Measurements from ENCODE around the gene SDR42E2. TPM values are rescaled to one million over a fixed set of nuclear protein-coding genes. Genes with fewer than 3 reads are reported as not detected.

The SDR42E2 gene
- polyA plus RNA-seq, 3 donors: 0.16 to 0.23 TPM; not detected in 1

DNA sequence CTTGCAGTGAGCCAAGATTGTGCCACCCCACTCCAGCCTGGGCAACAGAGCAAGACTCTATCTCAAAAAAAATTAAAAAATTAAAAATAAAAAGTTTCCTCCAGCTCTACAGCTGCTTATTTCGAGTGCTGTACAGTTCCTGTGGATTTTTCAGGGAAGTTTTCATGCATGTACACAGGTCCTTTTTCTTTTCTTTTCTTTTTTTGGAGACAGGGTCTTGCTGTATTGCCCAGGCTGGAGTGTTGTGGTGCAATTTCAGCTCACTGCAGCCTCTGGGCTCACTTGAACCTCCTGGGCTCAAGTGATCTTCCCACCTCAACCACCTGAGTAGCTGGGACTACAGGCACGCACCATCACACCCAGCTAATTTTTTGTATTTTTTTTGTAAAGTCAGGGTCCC, 59.7 kb downstream of the SDR42E2 start:
- no peak overlapping the region for H3K4me3 Mint-ChIP-seq
- TF ChIP-seq, protein P1, sequence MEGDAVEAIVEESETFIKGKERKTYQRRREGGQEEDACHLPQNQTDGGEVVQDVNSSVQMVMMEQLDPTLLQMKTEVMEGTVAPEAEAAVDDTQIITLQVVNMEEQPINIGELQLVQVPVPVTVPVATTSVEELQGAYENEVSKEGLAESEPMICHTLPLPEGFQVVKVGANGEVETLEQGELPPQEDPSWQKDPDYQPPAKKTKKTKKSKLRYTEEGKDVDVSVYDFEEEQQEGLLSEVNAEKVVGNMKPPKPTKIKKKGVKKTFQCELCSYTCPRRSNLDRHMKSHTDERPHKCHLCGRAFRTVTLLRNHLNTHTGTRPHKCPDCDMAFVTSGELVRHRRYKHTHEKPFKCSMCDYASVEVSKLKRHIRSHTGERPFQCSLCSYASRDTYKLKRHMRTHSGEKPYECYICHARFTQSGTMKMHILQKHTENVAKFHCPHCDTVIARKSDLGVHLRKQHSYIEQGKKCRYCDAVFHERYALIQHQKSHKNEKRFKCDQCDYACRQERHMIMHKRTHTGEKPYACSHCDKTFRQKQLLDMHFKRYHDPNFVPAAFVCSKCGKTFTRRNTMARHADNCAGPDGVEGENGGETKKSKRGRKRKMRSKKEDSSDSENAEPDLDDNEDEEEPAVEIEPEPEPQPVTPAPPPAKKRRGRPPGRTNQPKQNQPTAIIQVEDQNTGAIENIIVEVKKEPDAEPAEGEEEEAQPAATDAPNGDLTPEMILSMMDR (IDR thresholded peaks at IDR 0.05): no peak
- Histone ChIP-seq H3K36me3 (replicated peaks in 1 of 2; ENCODE audit: control insufficient read depth in 1 of 2, insufficient read depth in 2 of 2, low read length in 2 of 2) (peaks cover 2 to 10% of the 10 kb centered on the region in 2 donors), H3K27ac (ENCODE audit: low read depth in 1 of 2, low read length in 2 of 2) (no peak overlapping the region), H2AFZ (ENCODE audit: insufficient read depth, low read depth, low read length, poor library complexity, severe bottlenecking) (no peak overlapping the region), H3K79me2 (ENCODE audit: insufficient read depth, low read length) (peaks cover 25% of the 10 kb centered on the region), H3K27me3 (ENCODE audit: control insufficient read depth in 2 of 2, insufficient read depth in 2 of 2, low read length in 2 of 2) (no peaks in the 10 kb centered on the region), H3K4me1 (ENCODE audit: control insufficient read depth in 1 of 2, insufficient read depth in 2 of 2, low read length in 2 of 2) (peaks cover under 1 to 1% of the 10 kb centered on the region in 2 donors), H3K4me3 (replicated peaks in 1 of 3; ENCODE audit: low read depth in 2 of 3, low read length in 3 of 3) (no peak overlapping the region), H3K9ac (ENCODE audit: insufficient read depth, low read length, poor library complexity, severe bottlenecking) (no peak overlapping the region), H3K4me2 (replicated peaks; ENCODE audit: extremely low read depth, low read length, poor library complexity, severe bottlenecking) (no peak overlapping the region), H3K9me3 (replicated peaks in 1 of 2; ENCODE audit: control insufficient read depth in 1 of 2, insufficient read depth in 1 of 2, low read length in 2 of 2) (no peaks in the 10 kb centered on the region), H4K20me1 (ENCODE audit: insufficient read depth, low read length) (no peaks in the 10 kb centered on the region)
- peaks cover 6 to 25% of the 10 kb centered on the region in 2 donors for H3K36me3 Mint-ChIP-seq
- intact Hi-C loops (cut with micrococcal nuclease): no loop called here
- H3K9me3 Mint-ChIP-seq: peaks cover 0 to 2% (median 0%) of the 10 kb centered on the region in 7 donors
- peaks cover 0 to 2% (median 0%) of the 10 kb centered on the region in 3 donors for H3K27me3 Mint-ChIP-seq (ENCODE audit: low read depth in 3 of 3)
- WGBS (ENCODE audit: insufficient coverage): 100% methylated on average over 1 of the region's 2 CpGs
- no peak for DNase-seq
- H3K4me1 Mint-ChIP-seq: peaks cover 10% of the 10 kb centered on the region
- no peak overlapping the region for H3K27ac Mint-ChIP-seq

DNA sequence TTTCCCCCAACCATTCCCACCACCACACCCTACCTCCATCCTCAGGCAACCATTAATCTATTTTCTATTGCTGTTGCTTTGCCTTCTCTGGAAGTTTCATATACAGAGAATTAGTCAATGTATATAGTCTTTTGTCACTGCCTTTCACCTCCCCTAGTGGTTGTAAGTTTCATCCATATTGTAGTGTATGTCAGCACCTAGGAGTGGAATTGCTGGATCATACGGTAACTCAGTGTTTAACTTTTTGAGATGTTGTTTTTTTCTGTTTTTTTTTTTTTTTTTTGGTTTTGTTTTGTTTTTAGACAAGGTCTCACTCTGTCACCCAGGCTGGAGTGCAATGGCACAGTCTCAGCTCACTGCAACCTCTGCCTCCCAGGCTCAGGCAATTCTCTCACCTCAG, 60.7 kb downstream of the SDR42E2 start:
- Histone ChIP-seq H3K4me3 (replicated peaks in 1 of 3; ENCODE audit: low read depth in 2 of 3, low read length in 3 of 3) (no peak overlapping the region), H3K79me2 (ENCODE audit: insufficient read depth, low read length) (peaks cover 21% of the 10 kb centered on the region), H3K27me3 (ENCODE audit: control insufficient read depth in 2 of 2, insufficient read depth in 2 of 2, low read length in 2 of 2) (no peaks in the 10 kb centered on the region), H2AFZ (ENCODE audit: insufficient read depth, low read depth, low read length, poor library complexity, severe bottlenecking) (no peak overlapping the region), H4K20me1 (ENCODE audit: insufficient read depth, low read length) (no peaks in the 10 kb centered on the region), H3K4me2 (replicated peaks; ENCODE audit: extremely low read depth, low read length, poor library complexity, severe bottlenecking) (no peak overlapping the region), H3K9me3 (replicated peaks in 1 of 2; ENCODE audit: control insufficient read depth in 1 of 2, insufficient read depth in 1 of 2, low read length in 2 of 2) (no peaks in the 10 kb centered on the region), H3K9ac (ENCODE audit: insufficient read depth, low read length, poor library complexity, severe bottlenecking) (no peak overlapping the region), H3K27ac (ENCODE audit: low read depth in 1 of 2, low read length in 2 of 2) (no peak overlapping the region), H3K36me3 (replicated peaks in 1 of 2; ENCODE audit: control insufficient read depth in 1 of 2, insufficient read depth in 2 of 2, low read length in 2 of 2) (peaks cover 2 to 10% of the 10 kb centered on the region in 2 donors), H3K4me1 (ENCODE audit: control insufficient read depth in 1 of 2, insufficient read depth in 2 of 2, low read length in 2 of 2) (no peaks in the 10 kb centered on the region)
- no peak overlapping the region for H3K27ac Mint-ChIP-seq
- H3K9me3 Mint-ChIP-seq: peaks cover 0 to under 1% (median 0%) of the 10 kb centered on the region in 7 donors
- H3K4me1 Mint-ChIP-seq: peaks cover 5% of the 10 kb centered on the region
- peaks cover 8 to 22% of the 10 kb centered on the region in 2 donors for H3K36me3 Mint-ChIP-seq
- no peak for DNase-seq
- TF ChIP-seq, protein P1 (IDR thresholded peaks at IDR 0.05): no peak
- WGBS (ENCODE audit: insufficient coverage): no CpG with 5 or more reads among the region's 1 CpG
- intact Hi-C loops (cut with micrococcal nuclease): no loop called here
- H3K27me3 Mint-ChIP-seq (ENCODE audit: low read depth in 3 of 3): peaks cover 0 to 2% (median 0%) of the 10 kb centered on the region in 3 donors
- no peak overlapping the region for H3K4me3 Mint-ChIP-seq
